Endothelial cell of umbilical vein (primary cell): ENCODE measurements around the gene MAGIX. TPM values are rescaled to one million over a fixed set of nuclear protein-coding genes. Genes with fewer than 3 reads are reported as not detected.

Experiments
- BruUV-seq: library from RNA; stranded (reverse); fragments of 400-500 nt; replicated peaks from 2 replicates; lab custom pipeline; 2021; lab: Mats Ljungman, UMichigan
- CTCF ChIA-PET: fragments of 300-600, 350-600 bp; sonication (Branson Sonifier 250); formaldehyde crosslinking; loops from one replicate; lab custom pipeline; 2021; ENCODE audit warnings: antibody characterized with exemption, inconsistent platforms; lab: Charles Lee
- POLR2A ChIA-PET: fragments of 300-600, 350-600 bp; sonication (Branson Sonifier 250); formaldehyde crosslinking; loops from one replicate; lab custom pipeline; 2021; ENCODE audit warnings: antibody characterized with exemption, inconsistent platforms; lab: Charles Lee
- DNase-seq: peaks from one replicate; pipeline ENCODE4 v3.0.0-alpha.2; 2011; ENCODE audit warnings: low read depth, low spot score
- FAIRE-seq: peaks from 2 replicates; lab custom pipeline; 2011; peaks lifted over from hg19 to GRCh38; lab: Jason Lieb, UNC
- H2AFZ ChIP-seq: 2 replicates; pipeline ENCODE4 v1.6.0; 2012; ENCODE audit warnings: low read depth, low read length, control low read depth, inconsistent platforms
- H3K27ac ChIP-seq: 2 replicates; pipeline ENCODE4 v1.5.1; 2011; ENCODE audit warnings: low read depth, mild to moderate bottlenecking, control low read depth, low read length, moderate library complexity; ENCODE audit not compliant: insufficient read depth
- H3K27me3 ChIP-seq, 2 experiments: 2 replicates each; pipeline versions ENCODE4 v1.6.0 to v1.6.1; 2011; ENCODE audit warnings: low read length in 2 of 2, mixed read lengths in 1 of 2; ENCODE audit not compliant: control insufficient read depth in 2 of 2, insufficient read depth in 2 of 2
- H3K36me3 ChIP-seq, 2 experiments: 2 replicates in 1 of 2; 3 replicates in 1 of 2; pipeline ENCODE4 v1.5.1; 2011; ENCODE audit warnings: low read length in 2 of 2, mild to moderate bottlenecking in 1 of 2, moderate library complexity in 1 of 2; ENCODE audit not compliant: control insufficient read depth in 2 of 2, insufficient read depth in 2 of 2; ENCODE audit errors: extremely low read depth in 1 of 2
- H3K4me1 ChIP-seq: 3 replicates; pipeline ENCODE4 v1.5.1; 2011; ENCODE audit warnings: mild to moderate bottlenecking, low read length; ENCODE audit not compliant: control insufficient read depth, insufficient read depth; ENCODE audit errors: extremely low read depth
- H3K4me2 ChIP-seq: 2 replicates; pipeline ENCODE4 v1.6.1; 2011; ENCODE audit warnings: low read length, control low read depth, mixed read lengths; ENCODE audit not compliant: insufficient read depth
- H3K4me3 ChIP-seq, 3 experiments: fragments of 200-600 bp in 1 of 3; sonication (generic), shearing (Covaris generic) in 1 of 3; replicated peaks in 1 of 3; 2 replicates each; pipeline ENCODE4 v1.5.1; 2011 to 2016; ENCODE audit warnings: control low read depth in 3 of 3, low read length in 3 of 3, mild to moderate bottlenecking in 2 of 3, inconsistent platforms in 1 of 3, low read depth in 1 of 3, moderate library complexity in 1 of 3; ENCODE audit not compliant: insufficient read depth in 1 of 3
- H3K79me2 ChIP-seq: 2 replicates; pipeline ENCODE4 v1.6.0; 2012; ENCODE audit warnings: low read length, inconsistent platforms; ENCODE audit not compliant: control insufficient read depth, insufficient read depth
- H3K9ac ChIP-seq: replicated peaks from 2 replicates; pipeline ENCODE3; 2011; ENCODE audit warnings: low read length, control low read depth; ENCODE audit not compliant: insufficient read depth; ENCODE audit errors: extremely low read depth
- H3K9me1 ChIP-seq: replicated peaks from 3 replicates; pipeline ENCODE4 v1.6.0; 2011; ENCODE audit warnings: mild to moderate bottlenecking, low read length; ENCODE audit not compliant: control insufficient read depth, insufficient read depth; ENCODE audit errors: extremely low read depth
- H3K9me3 ChIP-seq: replicated peaks from 2 replicates; pipeline ENCODE4 v1.5.1; 2012; ENCODE audit warnings: low read length, inconsistent platforms; ENCODE audit not compliant: control insufficient read depth, insufficient read depth
- H4K20me1 ChIP-seq: replicated peaks from 2 replicates; pipeline ENCODE3; 2011; ENCODE audit warnings: mild to moderate bottlenecking, low read length; ENCODE audit not compliant: control insufficient read depth, insufficient read depth; ENCODE audit errors: extremely low read depth
- EZH2 ChIP-seq: IDR thresholded peaks from 2 replicates; pipeline ENCODE4 v1.6.1; 2012; ENCODE audit warnings: borderline replicate concordance, low read depth, mild to moderate bottlenecking, moderate library complexity, low read length, inconsistent platforms; ENCODE audit not compliant: severe bottlenecking
- FOS ChIP-seq: IDR thresholded peaks from 2 replicates; pipeline ENCODE4 v1.6.1; 2011; ENCODE audit warnings: mild to moderate bottlenecking, low read length, moderate library complexity, borderline replicate concordance; ENCODE audit not compliant: insufficient read depth
- GATA2 ChIP-seq: IDR thresholded peaks from 2 replicates; pipeline ENCODE4 v1.7.0; 2011; ENCODE audit warnings: low read depth, mild to moderate bottlenecking, moderate library complexity, mixed read lengths, low read length; ENCODE audit not compliant: insufficient read length, insufficient read depth
- JUN ChIP-seq: IDR thresholded peaks from 2 replicates; pipeline ENCODE4 v1.6.1; 2011; ENCODE audit warnings: borderline replicate concordance, low read depth; ENCODE audit not compliant: insufficient read length, insufficient read depth
- MYC ChIP-seq: IDR thresholded peaks from one replicate; pipeline ENCODE4 v1.6.1; 2011; ENCODE audit warnings: mild to moderate bottlenecking, low read depth, low read length
- POLR2A ChIP-seq: IDR thresholded peaks from 2 replicates; pipeline ENCODE4 v1.6.1; 2012; ENCODE audit warnings: low read depth, mild to moderate bottlenecking, control low read depth, low read length
- POLR2AphosphoS5 ChIP-seq: IDR thresholded peaks from 2 replicates; pipeline ENCODE4 v1.6.1; 2012; ENCODE audit warnings: low read depth, mild to moderate bottlenecking, control low read depth, low read length, moderate library complexity; ENCODE audit not compliant: insufficient read depth
- dilution Hi-C: fragments of 300-500 bp; cut with MboI; formaldehyde crosslinking; loops from one replicate; pipeline ENCODE4 v1.15.0; 2019; ENCODE audit warnings: low sequenced_read_pairs; ENCODE audit not compliant: extremely low pct_ligation_motif_present
- intact Hi-C: fragments of 100-400 bp; cut with micrococcal nuclease; formaldehyde crosslinking; loops from one replicate; pipeline ENCODE4 v1.10.0; 2022
- polyA plus RNA-seq, 4 experiments: library from polyadenylated mRNA; depleted of rRNA in 3 of 4; stranded (reverse) in 3 of 4; unstranded in 1 of 4; fragments of >200 nt; gene quantifications; 2 replicates each; pipeline versions ENCODE4 v1.2.1 to v1.2.3, GENCODE V29; 2011 to 2012; ENCODE audit warnings: missing spikeins in 1 of 4
- total RNA-seq: library from RNA; stranded (reverse); gene quantifications from 2 replicates; pipeline ENCODE4 v1.2.3, GENCODE V29; 2021
- TF ChIP-seq, protein P1 (sequence below): IDR thresholded peaks from 2 replicates; pipeline ENCODE4 v1.6.1; 2011; ENCODE audit not compliant: insufficient read depth, insufficient read length
- TF ChIP-seq, protein P2 (sequence below), 2 donors: IDR thresholded peaks; 1 replicate in 1 of 2; 2 replicates in 1 of 2; pipeline ENCODE4 v1.5.1; 2011; ENCODE audit warnings: low read length in 2 of 2, mild to moderate bottlenecking in 2 of 2, moderate library complexity in 2 of 2, control low read depth in 1 of 2, inconsistent platforms in 1 of 2, low read depth in 1 of 2; ENCODE audit not compliant: insufficient read depth in 1 of 2; ENCODE audit errors: extremely low read depth in 1 of 2

The MAGIX gene
- total and polyA plus RNA-seq, 2 donors (not counting 3 experiments of a cell fraction or from before 2014, with no cell fraction given) = 0.77 to 0.88 TPM

DNA sequence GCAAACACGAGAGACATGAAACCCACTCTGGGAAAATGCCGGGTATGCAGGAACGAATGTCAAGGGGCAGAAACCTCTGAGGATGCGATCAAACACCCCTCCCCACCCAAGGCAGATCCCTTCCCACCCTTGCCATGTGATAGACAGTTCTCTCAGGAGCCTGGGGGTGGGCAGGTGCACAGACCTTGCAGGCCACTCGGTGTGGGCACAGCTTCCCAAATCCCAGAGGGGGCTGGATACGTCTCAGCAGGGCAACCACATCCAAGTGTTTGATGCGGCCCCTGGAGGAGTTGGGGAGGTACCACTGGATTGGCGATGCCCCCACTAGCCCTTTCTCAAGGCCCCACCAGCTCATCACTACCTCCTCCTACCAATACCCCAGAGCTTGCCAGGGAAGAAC is 47.8 kb downstream of the MAGIX start:
- Histone ChIP-seq H3K36me3 (no peaks in the 10 kb centered on the region), H3K4me3 (no peak overlapping the region), H3K79me2 (no peaks in the 10 kb centered on the region), H3K9ac (no peak overlapping the region), H3K27ac (no peak overlapping the region), H3K9me3 (no peaks in the 10 kb centered on the region), H4K20me1 (no peaks in the 10 kb centered on the region), H3K4me2 (no peak overlapping the region), H3K9me1 (no peaks in the 10 kb centered on the region), H3K27me3 (no peaks in the 10 kb centered on the region), H2AFZ (no peak overlapping the region), H3K4me1 (no peaks in the 10 kb centered on the region)
- no TSS peak for BruUV-seq
- dilution Hi-C loops (no loop called here), intact Hi-C loops (no loop called here)
- TF ChIP-seq FOS (no peak), MYC (no peak), POLR2A (no peak), GATA2 (no peak), EZH2 (no peak), POLR2AphosphoS5 (no peak), JUN (no peak)
- TF ChIP-seq, protein P1, sequence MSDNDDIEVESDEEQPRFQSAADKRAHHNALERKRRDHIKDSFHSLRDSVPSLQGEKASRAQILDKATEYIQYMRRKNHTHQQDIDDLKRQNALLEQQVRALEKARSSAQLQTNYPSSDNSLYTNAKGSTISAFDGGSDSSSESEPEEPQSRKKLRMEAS = no peak
- TF ChIP-seq, protein P2, sequence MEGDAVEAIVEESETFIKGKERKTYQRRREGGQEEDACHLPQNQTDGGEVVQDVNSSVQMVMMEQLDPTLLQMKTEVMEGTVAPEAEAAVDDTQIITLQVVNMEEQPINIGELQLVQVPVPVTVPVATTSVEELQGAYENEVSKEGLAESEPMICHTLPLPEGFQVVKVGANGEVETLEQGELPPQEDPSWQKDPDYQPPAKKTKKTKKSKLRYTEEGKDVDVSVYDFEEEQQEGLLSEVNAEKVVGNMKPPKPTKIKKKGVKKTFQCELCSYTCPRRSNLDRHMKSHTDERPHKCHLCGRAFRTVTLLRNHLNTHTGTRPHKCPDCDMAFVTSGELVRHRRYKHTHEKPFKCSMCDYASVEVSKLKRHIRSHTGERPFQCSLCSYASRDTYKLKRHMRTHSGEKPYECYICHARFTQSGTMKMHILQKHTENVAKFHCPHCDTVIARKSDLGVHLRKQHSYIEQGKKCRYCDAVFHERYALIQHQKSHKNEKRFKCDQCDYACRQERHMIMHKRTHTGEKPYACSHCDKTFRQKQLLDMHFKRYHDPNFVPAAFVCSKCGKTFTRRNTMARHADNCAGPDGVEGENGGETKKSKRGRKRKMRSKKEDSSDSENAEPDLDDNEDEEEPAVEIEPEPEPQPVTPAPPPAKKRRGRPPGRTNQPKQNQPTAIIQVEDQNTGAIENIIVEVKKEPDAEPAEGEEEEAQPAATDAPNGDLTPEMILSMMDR (IDR thresholded peaks at IDR 0.05; ENCODE audit: extremely low read depth in 1 of 2, insufficient read depth in 1 of 2, low read depth in 1 of 2, low read length in 2 of 2) = no peak
- FAIRE-seq (no peak), DNase-seq (no peak)
- ChIA-PET CTCF (no interaction called here), POLR2A (no interaction called here)
